ENCODE results near the gene PPP1R10.

The PPP1R10 gene

DNA sequence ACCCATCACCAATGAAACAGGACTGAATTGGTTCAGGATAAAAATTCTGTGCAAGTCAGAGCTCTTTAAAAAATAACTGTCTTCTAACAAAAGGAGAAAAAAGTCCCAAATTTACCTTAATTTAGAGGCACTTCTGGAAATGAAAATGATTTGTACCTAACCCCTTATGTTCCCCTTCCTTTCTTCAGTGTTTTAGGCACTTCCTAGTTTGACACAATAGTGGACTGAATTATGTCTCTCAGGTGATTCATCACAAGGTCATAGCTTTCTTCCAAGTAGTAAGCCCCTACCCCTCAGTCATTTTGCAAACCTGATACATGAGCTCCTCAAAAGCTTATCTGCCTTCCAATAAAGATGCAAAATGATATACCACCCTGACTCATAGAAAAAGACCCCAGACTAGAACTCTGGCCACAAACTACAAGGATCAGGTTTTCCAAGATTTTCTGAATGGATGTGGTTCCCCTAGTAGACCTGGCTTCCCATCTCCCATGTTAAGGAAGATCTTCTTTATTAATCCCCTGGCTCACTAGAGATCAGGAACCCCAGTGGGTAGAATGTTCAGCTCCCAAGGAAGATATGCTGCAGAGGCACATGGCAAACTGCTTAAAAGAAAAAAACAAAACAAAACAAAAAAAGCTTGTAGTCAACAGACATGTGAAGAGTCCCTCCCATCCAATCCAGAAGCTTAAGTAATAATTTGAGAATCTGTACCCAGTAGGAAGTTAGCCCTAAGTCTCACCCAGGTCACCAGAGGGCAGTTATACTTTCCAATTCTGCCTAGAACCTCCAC, 3.6 kb downstream of the PPP1R10 start:
- TF ChIP-seq, protein P1, sequence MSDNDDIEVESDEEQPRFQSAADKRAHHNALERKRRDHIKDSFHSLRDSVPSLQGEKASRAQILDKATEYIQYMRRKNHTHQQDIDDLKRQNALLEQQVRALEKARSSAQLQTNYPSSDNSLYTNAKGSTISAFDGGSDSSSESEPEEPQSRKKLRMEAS (IDR thresholded peaks at IDR 0.05; ENCODE audit: low read depth, low read length): no peak
- TF ChIP-seq MYC (IDR thresholded peaks at IDR 0.05; ENCODE audit: low read depth, low read length) (no peak), POLR2A (IDR thresholded peaks at IDR 0.05; ENCODE audit: extremely low read depth, insufficient read length) (no peak)
- TF ChIP-seq, protein P2, sequence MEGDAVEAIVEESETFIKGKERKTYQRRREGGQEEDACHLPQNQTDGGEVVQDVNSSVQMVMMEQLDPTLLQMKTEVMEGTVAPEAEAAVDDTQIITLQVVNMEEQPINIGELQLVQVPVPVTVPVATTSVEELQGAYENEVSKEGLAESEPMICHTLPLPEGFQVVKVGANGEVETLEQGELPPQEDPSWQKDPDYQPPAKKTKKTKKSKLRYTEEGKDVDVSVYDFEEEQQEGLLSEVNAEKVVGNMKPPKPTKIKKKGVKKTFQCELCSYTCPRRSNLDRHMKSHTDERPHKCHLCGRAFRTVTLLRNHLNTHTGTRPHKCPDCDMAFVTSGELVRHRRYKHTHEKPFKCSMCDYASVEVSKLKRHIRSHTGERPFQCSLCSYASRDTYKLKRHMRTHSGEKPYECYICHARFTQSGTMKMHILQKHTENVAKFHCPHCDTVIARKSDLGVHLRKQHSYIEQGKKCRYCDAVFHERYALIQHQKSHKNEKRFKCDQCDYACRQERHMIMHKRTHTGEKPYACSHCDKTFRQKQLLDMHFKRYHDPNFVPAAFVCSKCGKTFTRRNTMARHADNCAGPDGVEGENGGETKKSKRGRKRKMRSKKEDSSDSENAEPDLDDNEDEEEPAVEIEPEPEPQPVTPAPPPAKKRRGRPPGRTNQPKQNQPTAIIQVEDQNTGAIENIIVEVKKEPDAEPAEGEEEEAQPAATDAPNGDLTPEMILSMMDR (IDR thresholded peaks at IDR 0.05; ENCODE audit: low read depth, low read length): no peak
- DNase-seq (ENCODE audit: low read depth): peak; percentile 52
- H3K4me3 ChIP-seq (ENCODE audit: low read depth, low read length): peak overlapping the region; percentile 99

DNA sequence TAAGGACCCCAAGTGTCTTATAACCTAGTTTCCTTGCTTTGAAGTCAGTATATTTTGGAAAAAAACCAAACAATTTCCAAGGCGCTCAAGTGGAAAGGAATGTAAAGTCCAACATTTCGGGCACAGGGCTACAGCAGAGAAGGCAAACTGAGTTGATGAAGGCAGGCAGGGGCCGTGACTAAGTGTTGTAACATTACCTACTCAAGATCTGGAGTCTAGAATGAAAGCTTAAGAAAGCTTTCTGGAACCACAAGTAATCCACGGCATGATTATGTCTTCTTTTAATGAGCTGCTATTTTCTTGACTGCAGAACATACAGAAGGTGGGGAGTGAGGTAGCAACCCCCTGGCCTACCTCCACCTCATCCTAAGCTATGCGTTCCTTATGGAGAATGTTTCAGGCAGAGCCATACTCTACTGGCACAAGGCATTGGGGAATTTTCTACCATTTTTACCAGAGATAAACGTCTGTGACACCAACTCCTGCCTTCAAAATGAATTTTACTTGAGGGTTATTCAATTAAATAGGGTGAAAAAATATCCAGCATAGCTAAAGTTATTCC, 4.3 kb downstream of the PPP1R10 start:
- TF ChIP-seq POLR2A (IDR thresholded peaks at IDR 0.05; ENCODE audit: extremely low read depth, insufficient read length) (no peak), MYC (IDR thresholded peaks at IDR 0.05; ENCODE audit: low read depth, low read length) (no peak)
- TF ChIP-seq, protein P2 (IDR thresholded peaks at IDR 0.05; ENCODE audit: low read depth, low read length): no peak
- TF ChIP-seq, protein P1 (IDR thresholded peaks at IDR 0.05; ENCODE audit: low read depth, low read length): no peak
- H3K4me3 ChIP-seq (ENCODE audit: low read depth, low read length): no peak overlapping the region
- no peak for DNase-seq (ENCODE audit: low read depth)

DNA sequence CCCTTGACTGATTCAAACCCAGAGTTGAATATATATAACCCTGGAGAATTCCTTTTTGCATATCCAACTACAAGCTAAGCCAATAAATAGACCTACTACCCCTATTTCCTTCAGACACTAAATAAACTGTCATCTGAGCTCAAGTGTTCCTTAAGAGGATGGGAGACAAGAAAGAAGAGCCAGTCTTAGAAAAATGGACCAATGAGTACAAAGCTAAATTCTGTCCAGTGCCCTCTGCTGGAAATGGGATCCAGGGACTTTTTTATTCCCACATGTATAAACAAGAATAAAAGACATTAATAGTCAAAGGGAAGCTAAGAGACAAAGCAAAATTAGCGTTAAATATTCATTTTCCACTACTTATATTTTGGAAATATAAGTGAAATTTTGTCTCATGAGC, 4.8 kb downstream of the PPP1R10 start:
- TF ChIP-seq, protein P2 (IDR thresholded peaks at IDR 0.05; ENCODE audit: low read depth, low read length): peak; percentile 32
- no peak for TF ChIP-seq MYC (IDR thresholded peaks at IDR 0.05; ENCODE audit: low read depth, low read length)
- H3K4me3 ChIP-seq (ENCODE audit: low read depth, low read length): no peak overlapping the region
- peak; percentile 41 for DNase-seq (ENCODE audit: low read depth)

DNA sequence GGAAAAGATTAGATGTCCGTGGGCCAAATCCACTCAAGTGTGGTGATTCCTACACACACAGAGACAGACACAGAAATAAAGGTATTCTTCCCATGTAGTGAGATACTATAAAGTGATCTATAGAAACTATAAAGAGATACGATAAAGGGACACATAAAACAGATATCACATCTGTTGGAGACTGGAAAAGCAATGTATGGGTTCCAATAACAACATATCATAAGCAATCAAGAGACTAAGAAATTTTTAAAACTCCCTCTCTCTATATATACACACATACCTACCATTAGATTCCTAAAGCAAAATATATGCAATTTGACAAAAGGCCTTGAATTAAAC, 5.2 kb downstream of the PPP1R10 start:
- TF ChIP-seq POLR2A (IDR thresholded peaks at IDR 0.05; ENCODE audit: extremely low read depth, insufficient read length) (peak; percentile 14), MYC (IDR thresholded peaks at IDR 0.05; ENCODE audit: low read depth, low read length) (no peak)
- DNase-seq (ENCODE audit: low read depth): no peak
- no peak overlapping the region for H3K4me3 ChIP-seq (ENCODE audit: low read depth, low read length)

DNA sequence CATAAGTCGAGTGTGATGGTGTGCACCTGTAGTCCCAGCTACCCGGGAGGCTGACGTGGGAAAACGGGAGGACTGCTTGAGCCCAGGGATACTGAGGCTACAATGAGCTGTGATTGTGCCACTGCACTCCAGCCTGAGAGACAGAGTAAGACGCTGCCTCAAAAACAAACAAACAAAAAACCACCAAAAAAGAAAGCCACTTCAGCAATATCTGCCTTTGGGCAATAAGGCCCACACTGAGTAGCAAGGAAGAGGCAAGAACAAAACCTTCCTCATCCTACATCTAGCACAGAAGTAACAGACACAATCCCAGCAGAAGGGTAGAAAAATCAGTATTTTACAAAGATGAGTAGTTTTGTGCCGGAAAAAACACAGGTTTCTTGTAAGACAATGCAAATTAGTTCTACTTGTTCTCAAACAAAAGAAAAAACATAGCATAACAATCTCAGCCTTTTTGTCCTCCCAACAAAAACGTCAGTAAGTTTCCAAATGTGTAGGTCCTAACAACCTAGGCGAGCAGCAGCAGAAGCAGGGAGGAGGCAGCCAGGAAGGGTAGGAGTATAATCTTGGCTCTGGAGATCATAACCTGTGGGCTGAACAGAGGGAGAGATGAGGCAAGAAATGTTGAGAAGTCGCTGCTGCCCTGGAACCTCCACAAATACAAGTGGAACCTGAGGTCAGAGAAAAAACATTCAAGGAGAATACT, 5.7 kb downstream of the PPP1R10 start:
- no peak overlapping the region for H3K4me3 ChIP-seq (ENCODE audit: low read depth, low read length)
- no peak for DNase-seq (ENCODE audit: low read depth)
- TF ChIP-seq POLR2A (IDR thresholded peaks at IDR 0.05; ENCODE audit: extremely low read depth, insufficient read length) (no peak), MYC (IDR thresholded peaks at IDR 0.05; ENCODE audit: low read depth, low read length) (no peak)
- TF ChIP-seq, protein P2 (IDR thresholded peaks at IDR 0.05; ENCODE audit: low read depth, low read length): no peak
- TF ChIP-seq, protein P1 (IDR thresholded peaks at IDR 0.05; ENCODE audit: low read depth, low read length): no peak

DNA sequence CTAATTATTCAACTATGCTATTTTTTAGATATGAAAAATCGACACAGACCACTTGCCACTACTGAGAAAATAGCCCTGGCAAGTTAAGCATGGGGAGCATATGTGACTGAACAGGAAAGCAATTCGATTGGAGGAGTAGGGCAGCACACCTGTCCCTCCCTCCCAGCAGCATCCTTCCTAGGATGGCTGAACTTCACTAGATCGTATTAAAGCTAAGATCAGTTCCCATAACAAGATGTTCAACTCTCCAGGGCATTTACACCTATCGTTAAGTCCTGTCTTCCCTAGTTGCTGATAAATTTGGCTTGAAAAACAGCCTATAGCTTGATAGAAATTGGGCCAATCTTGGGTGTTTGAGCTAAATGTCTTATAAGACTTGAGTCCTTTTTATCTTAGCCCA, 7.0 kb downstream of the PPP1R10 start:
- TF ChIP-seq, protein P2 (IDR thresholded peaks at IDR 0.05; ENCODE audit: low read depth, low read length): no peak
- TF ChIP-seq MYC (IDR thresholded peaks at IDR 0.05; ENCODE audit: low read depth, low read length): no peak
- TF ChIP-seq, protein P1 (IDR thresholded peaks at IDR 0.05; ENCODE audit: low read depth, low read length): no peak
- no peak for TF ChIP-seq POLR2A (IDR thresholded peaks at IDR 0.05; ENCODE audit: extremely low read depth, insufficient read length)
- DNase-seq (ENCODE audit: low read depth): no peak
- H3K4me3 ChIP-seq (ENCODE audit: low read depth, low read length): no peak overlapping the region
